Esophagus squamous epithelium (tissue), 5 donors: ENCODE results near the gene CTSW. TPM values are rescaled to one million over a fixed set of nuclear protein-coding genes. Genes with fewer than 3 reads are reported as not detected.
"Not testable (repeated sequence)": the region's sequence is repeated elsewhere in the genome, so short reads cannot be mapped to it uniquely, and the experiment has no call there.

Source experiments
- DNase-seq: peaks from one replicate; lab custom pipeline; 2025; lab: John Stamatoyannopoulos, UW
- H3K27ac ChIP-seq, 4 donors: fragments of 200-600 bp; sonication (generic); one replicate each; pipeline ENCODE4 v1.5.1; 2016 to 2019; ENCODE audit warnings: mild to moderate bottlenecking in 1 of 4
- H3K27me3 ChIP-seq, 4 donors: fragments of 200-600 bp; sonication (generic); 1 replicate in 3 of 4; 2 replicates in 1 of 4; pipeline versions ENCODE4 v1.5.1 to v1.6.0; 2017 to 2021; ENCODE audit warnings: antibody characterized with exemption in 1 of 4
- H3K36me3 ChIP-seq, 3 donors: fragments of 200-600 bp; sonication (generic); one replicate each; pipeline ENCODE4 v1.5.1; 2016 to 2019
- H3K4me1 ChIP-seq, 3 donors: fragments of 200-600 bp; sonication (generic); one replicate each; pipeline ENCODE4 v1.5.1; 2017 to 2019
- H3K4me3 ChIP-seq, 4 donors: fragments of 200-600 bp; sonication (generic); 1 replicate in 3 of 4; 2 replicates in 1 of 4; pipeline ENCODE4 v1.5.1; 2016 to 2019; ENCODE audit warnings: mild to moderate bottlenecking in 2 of 4, moderate library complexity in 1 of 4
- H3K9me3 ChIP-seq, 3 donors: fragments of 200-600 bp; sonication (generic); one replicate each; pipeline ENCODE4 v1.5.1; 2016 to 2019
- CTCF ChIP-seq, 6 experiments: fragments of 450-650 bp in 4 of 6; fragments of 200-600 bp in 2 of 6; sonication (generic) in 2 of 6; IDR thresholded peaks; one replicate each; pipeline ENCODE4 v1.5.1; 2016 to 2019; ENCODE audit warnings: antibody characterized with exemption in 6 of 6, mild to moderate bottlenecking in 4 of 6, moderate library complexity in 4 of 6
- POLR2A ChIP-seq, 4 donors: fragments of 450-650 bp; IDR thresholded peaks; one replicate each; pipeline ENCODE4 v1.6.1; 2017; ENCODE audit warnings: antibody characterized with exemption in 4 of 4, mild to moderate bottlenecking in 4 of 4, moderate library complexity in 3 of 4
- WGBS, 2 donors: methylation state at CpG; one replicate each; pipeline ENCODE4 v1.1.5; 2018; 5-methylcytosine and 5-hydroxymethylcytosine counted together
- intact Hi-C: fragments of 100-400 bp; cut with DNase I; formaldehyde crosslinking; loops from one replicate; pipeline ENCODE4 v1.15.0; 2022
- total RNA-seq, 4 donors: library from RNA; depleted of rRNA; stranded (reverse); fragments of >200 nt; gene quantifications; one replicate each; pipeline ENCODE4 v1.1.0, GENCODE V29; 2016
- donor health status: DM: yes; HTN: yes; CAD: no.

Gene CTSW
- total RNA-seq: 1 to 10 TPM in 3 of 4 donors, under 1 TPM in 1; 0.21 to 3.6 (median 1.8) TPM

- Histone ChIP-seq H3K4me1 (peaks cover 0 to 12% (median 0%) of the 10 kb centered on the region in 3 donors), H3K9me3 (no peaks in the 10 kb centered on the region), H3K27me3 (no peaks in the 10 kb centered on the region), H3K4me3 (peak within 1 kb of the TSS in 1 of 4 donors; percentile 16), H3K27ac (peak within 1 kb of the TSS in 1 of 4 donors; percentile 13), H3K36me3 (peaks cover 0 to 28% (median 8%) of the 10 kb centered on the region in 3 donors)
- DNase-seq: no peak
- WGBS, 2 donors: 28 to 48% methylated on average over 4 to 6 of the region's 7 CpGs
- intact Hi-C loops: loop anchor here (5.0 kb wide), 1 partner anchor 108 kb away; no protein-coding TSS in a partner anchor
- no peak for TF ChIP-seq POLR2A (IDR thresholded peaks at IDR 0.05)
- no peak for TF ChIP-seq CTCF (IDR thresholded peaks at IDR 0.05)
Measured at GRCh38 chr11:65879617-65880016, at the start of gene CTSW. CTSW (plus strand) TSS chr11:65879837; CDS start chr11:65879855, 18 bp downstream.

GRCh38 chr11:65832231-65832630 lies 47.4 kb upstream of the CTSW start:
- H3K4me3 ChIP-seq, H3K27ac ChIP-seq, H3K9me3 ChIP-seq, intact Hi-C loops, DNase-seq, H3K36me3 ChIP-seq: not testable (repeated sequence)
- Histone ChIP-seq H3K4me1 (peaks cover 0 to 19% (median 12%) of the 10 kb centered on the region in 3 donors), H3K27me3 (peaks cover 0 to 16% (median 0%) of the 10 kb centered on the region in 4 donors)

DNA sequence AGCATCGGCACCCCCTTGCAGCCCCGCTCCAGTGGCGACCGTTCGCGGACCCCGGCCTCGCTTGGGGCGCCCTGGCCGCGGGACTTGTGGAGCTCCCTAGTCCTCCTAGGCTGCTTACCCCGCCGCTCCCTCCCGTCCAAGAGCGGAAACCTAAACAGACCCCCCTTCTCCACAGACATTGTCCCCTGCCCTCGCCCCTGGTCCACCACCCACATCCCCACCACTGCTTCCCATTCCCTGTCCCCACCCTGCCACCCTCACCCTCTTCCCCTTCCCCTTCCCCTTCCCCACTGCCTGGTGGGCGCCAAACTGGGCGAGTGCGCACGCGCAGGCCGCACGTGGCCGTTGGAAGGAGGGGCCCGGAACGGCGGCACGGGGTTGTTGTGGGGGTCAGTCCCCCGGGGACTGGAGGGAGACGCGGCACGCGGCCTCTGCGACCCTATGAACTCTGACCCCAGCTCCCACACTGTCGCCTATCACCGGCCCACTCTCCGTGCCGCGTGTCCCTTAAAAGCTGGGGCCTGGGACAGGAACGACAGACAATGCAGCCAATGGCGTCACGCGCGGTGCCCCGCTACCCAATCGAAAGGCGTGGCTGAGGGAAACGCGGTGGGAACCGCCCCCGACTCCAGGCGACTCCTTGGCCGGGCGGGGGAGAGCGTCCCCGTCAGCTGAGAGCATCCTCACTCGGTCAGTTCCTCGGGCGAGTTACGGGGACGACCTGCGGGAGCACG lies 46.2 kb upstream of the CTSW start, which contains the start of gene SNX32:
Gene SNX32 (plus strand): TSS at position 667 of the 734 bp plus-strand sequence. CDS start 103 bp downstream, outside the sequence.
- WGBS, 2 donors: 3 to 9% methylated on average over 17 to 20 of the region's 63 CpGs
- Histone ChIP-seq H3K4me3 (peak within 1 kb of the TSS; percentile 37 to 75 (median 54)), H3K27me3 (peaks cover 0 to 16% (median 0%) of the 10 kb centered on the region in 4 donors), H3K9me3 (no peaks in the 10 kb centered on the region), H3K4me1 (peaks cover 0 to 19% (median 12%) of the 10 kb centered on the region in 3 donors), H3K36me3 (no peaks in the 10 kb centered on the region), H3K27ac (peak within 1 kb of the TSS; percentile 19 to 54 (median 46))
- no peak for TF ChIP-seq CTCF (IDR thresholded peaks at IDR 0.05)
- TF ChIP-seq POLR2A (IDR thresholded peaks at IDR 0.05): no peak
- DNase-seq: peak; percentile 71
- intact Hi-C loops: no loop called here

DNA sequence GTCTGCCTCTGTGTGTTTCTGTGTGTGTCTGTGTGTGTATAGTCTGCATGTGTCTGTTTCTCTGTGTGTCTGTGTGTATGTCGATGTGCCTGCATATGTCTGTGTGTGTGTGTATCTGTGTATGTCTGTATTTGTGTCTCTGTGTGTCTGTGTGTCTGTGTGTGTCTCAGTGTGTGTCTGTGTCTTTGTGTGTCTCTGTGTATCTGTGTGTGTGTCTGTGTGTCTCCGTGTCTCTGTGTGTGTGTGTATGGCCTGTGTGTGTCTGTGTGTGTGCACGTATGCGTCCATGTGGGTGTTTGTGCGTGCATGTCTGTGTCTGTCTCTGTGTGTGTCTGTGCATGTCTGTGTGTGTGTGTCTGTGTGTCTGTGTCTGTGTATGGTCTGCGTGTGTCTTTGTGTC lies 45.4 kb upstream of the CTSW start:
- WGBS, 2 donors: 21 to 32% methylated on average over 4 to 5 of the region's 6 CpGs
- no peaks in the 10 kb centered on the region for H3K9me3 ChIP-seq
- peaks cover 0 to 19% (median 12%) of the 10 kb centered on the region in 3 donors for H3K4me1 ChIP-seq
- TF ChIP-seq POLR2A (IDR thresholded peaks at IDR 0.05) (no peak), CTCF (IDR thresholded peaks at IDR 0.05) (no peak)
- peak overlapping the region; percentile 37 to 75 (median 54) for H3K4me3 ChIP-seq
- DNase-seq: no peak
- no peak overlapping the region for H3K27ac ChIP-seq
- no peaks in the 10 kb centered on the region for H3K36me3 ChIP-seq
- intact Hi-C loops: no loop called here
- H3K27me3 ChIP-seq: peaks cover 0 to 16% (median 0%) of the 10 kb centered on the region in 4 donors

DNA sequence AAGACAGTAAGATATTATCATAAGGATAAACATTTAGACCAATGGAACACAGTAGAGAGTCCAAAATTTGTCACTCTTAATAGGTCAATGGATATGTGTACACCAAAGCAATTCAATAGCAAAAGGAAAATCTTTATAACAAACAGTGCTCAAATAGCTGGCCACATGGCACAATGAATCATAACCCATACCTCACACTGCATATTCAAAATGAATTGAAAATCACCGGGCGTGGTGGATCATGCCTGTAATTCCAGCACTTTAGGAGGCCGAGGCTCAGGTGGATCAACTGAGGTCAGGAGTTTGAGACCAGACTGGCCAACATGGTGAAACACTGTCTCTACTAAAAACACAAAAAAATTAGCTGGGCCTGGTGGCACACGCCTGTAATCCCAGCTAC lies 37.5 kb upstream of the CTSW start:
- H3K36me3 ChIP-seq: no peaks in the 10 kb centered on the region
- WGBS, 2 donors: 71 to 80% methylated on average over 4 of the region's 4 CpGs
- no peaks in the 10 kb centered on the region for H3K27me3 ChIP-seq
- no peaks in the 10 kb centered on the region for H3K9me3 ChIP-seq
- no peak for TF ChIP-seq POLR2A (IDR thresholded peaks at IDR 0.05)
- no peak for TF ChIP-seq CTCF (IDR thresholded peaks at IDR 0.05)
- no peak overlapping the region for H3K4me3 ChIP-seq
- no peak for DNase-seq
- intact Hi-C loops: no loop called here
- H3K27ac ChIP-seq: no peak overlapping the region
- H3K4me1 ChIP-seq: no peaks in the 10 kb centered on the region
